Activated CD8-positive, alpha-beta T cell treated with anti-CD3 and anti-CD28 coated beads for 36 hours (primary cell): ENCODE data around the gene GNA12. TPM values are rescaled to one million over a fixed set of nuclear protein-coding genes. Genes with fewer than 3 reads are reported as not detected.

Experiments
- ATAC-seq: fragments of 200-7000 bp; cut with Tn5 transposase; one replicate; pipeline ENCODE4 v1.10.0; 2021; ENCODE audit warnings: mild to moderate bottlenecking, moderate library complexity
- CTCF ChIA-PET: fragments of 350-600 bp; sonication (Branson Sonifier 250); formaldehyde crosslinking; loops from one replicate; lab custom pipeline; 2021; ENCODE audit warnings: antibody characterized with exemption; lab: Charles Lee
- POLR2A ChIA-PET: fragments of 350-600 bp; sonication (Branson Sonifier 250); formaldehyde crosslinking; loops from one replicate; lab custom pipeline; 2021; ENCODE audit warnings: antibody characterized with exemption; lab: Charles Lee
- DNase-seq: peaks from one replicate; pipeline ENCODE4 v3.0.0-alpha.2; 2020
- H3K27ac Mint-ChIP-seq: one replicate; pipeline ENCODE4 v1.8.0; 2021; ENCODE audit warnings: mild to moderate bottlenecking, mixed read lengths
- H3K27me3 Mint-ChIP-seq: one replicate; pipeline ENCODE4 v1.8.0; 2021; ENCODE audit warnings: mixed read lengths
- H3K36me3 Mint-ChIP-seq: one replicate; pipeline ENCODE4 v1.8.0; 2021; ENCODE audit warnings: low read depth, mixed read lengths
- H3K4me1 Mint-ChIP-seq: one replicate; pipeline ENCODE4 v1.8.0; 2021; ENCODE audit warnings: low read depth, mixed read lengths
- H3K4me3 Mint-ChIP-seq: one replicate; pipeline ENCODE4 v1.8.0; 2021; ENCODE audit warnings: mild to moderate bottlenecking, moderate library complexity, mixed read lengths
- H3K9me3 Mint-ChIP-seq: one replicate; pipeline ENCODE4 v1.8.0; 2021; ENCODE audit warnings: mixed read lengths
- CTCF ChIP-seq: fragments of 200-600 bp; IDR thresholded peaks from one replicate; pipeline ENCODE4 v1.8.0; 2022; ENCODE audit warnings: antibody characterized with exemption, mild to moderate bottlenecking
- intact Hi-C: fragments of 100-400 bp; cut with micrococcal nuclease; formaldehyde crosslinking; loops from one replicate; pipeline ENCODE4 v1.10.0; 2022
- total RNA-seq, 2 experiments: library from RNA; stranded (reverse); gene quantifications; one replicate each; pipeline ENCODE4 v1.2.3, GENCODE V29; 2021

Gene GNA12
- total RNA-seq, 2 experiments from 2014 or later = 21.0 to 21.1 TPM

GRCh38 chr7:2807460-2807844, 36.7 kb downstream of the GNA12 start:
- intact Hi-C loops = no loop called here
- no peak overlapping the region for H3K27ac Mint-ChIP-seq
- H3K36me3 Mint-ChIP-seq = no peaks in the 10 kb centered on the region
- H3K9me3 Mint-ChIP-seq = no peaks in the 10 kb centered on the region
- TF ChIP-seq CTCF = no peak
- peaks cover 10% of the 10 kb centered on the region for H3K4me1 Mint-ChIP-seq
- ChIA-PET POLR2A (interaction anchor here (1.3 kb wide), 1 partner anchor 25 kb away, joined by 3 read pairs; no protein-coding TSS in a partner anchor), CTCF (interaction anchor here (1.0 to 1.1 kb wide), 2 partner anchors 47 to 98 kb away, joined by 3 to 4 read pairs; no protein-coding TSS in a partner anchor)
- no peak overlapping the region for H3K4me3 Mint-ChIP-seq
- H3K27me3 Mint-ChIP-seq = no peaks in the 10 kb centered on the region
- DNase-seq (no peak), ATAC-seq (no peak)

- no peaks in the 10 kb centered on the region for H3K9me3 Mint-ChIP-seq
- ATAC-seq (no peak), DNase-seq (no peak)
- H3K27ac Mint-ChIP-seq = no peak overlapping the region
- POLR2A ChIA-PET = interaction anchor here (1.3 kb wide), 1 partner anchor 26 kb away, joined by 3 read pairs; no protein-coding TSS in a partner anchor
- H3K27me3 Mint-ChIP-seq = no peaks in the 10 kb centered on the region
- no peak for TF ChIP-seq CTCF
- H3K4me3 Mint-ChIP-seq = no peak overlapping the region
- H3K36me3 Mint-ChIP-seq = no peaks in the 10 kb centered on the region
- CTCF ChIA-PET = interaction anchor here (1.1 kb wide), 1 partner anchor 46 kb away, joined by 3 read pairs; no protein-coding TSS in a partner anchor
- peaks cover 17% of the 10 kb centered on the region for H3K4me1 Mint-ChIP-seq
- intact Hi-C loops = no loop called here
Measured at GRCh38 chr7:2806571-2806970, 37.5 kb downstream of the GNA12 start.

GRCh38 chr7:2805213-2805944, 38.7 kb downstream of the GNA12 start:
- H3K27me3 Mint-ChIP-seq = no peaks in the 10 kb centered on the region
- peaks cover 29% of the 10 kb centered on the region for H3K4me1 Mint-ChIP-seq
- ATAC-seq (no peak), DNase-seq (no peak)
- no peaks in the 10 kb centered on the region for H3K9me3 Mint-ChIP-seq
- no peak for TF ChIP-seq CTCF
- ChIA-PET CTCF (interaction anchor here (1.1 to 2.2 kb wide), 4 partner anchors 11 to 95 kb away, joined by 3 to 7 read pairs (median 4); no protein-coding TSS in a partner anchor), POLR2A (interaction anchor here (0.8 kb wide), 1 partner anchor 10 kb away, joined by 3 read pairs; no protein-coding TSS in a partner anchor)
- H3K36me3 Mint-ChIP-seq = no peaks in the 10 kb centered on the region
- no peak overlapping the region for H3K27ac Mint-ChIP-seq
- intact Hi-C loops = no loop called here
- no peak overlapping the region for H3K4me3 Mint-ChIP-seq

- intact Hi-C loops = no loop called here
- no peak for DNase-seq
- H3K4me1 Mint-ChIP-seq = peaks cover 38% of the 10 kb centered on the region
- no peaks in the 10 kb centered on the region for H3K27me3 Mint-ChIP-seq
- H3K4me3 Mint-ChIP-seq = no peak overlapping the region
- no peaks in the 10 kb centered on the region for H3K9me3 Mint-ChIP-seq
- no peak for TF ChIP-seq CTCF
- no peak overlapping the region for H3K27ac Mint-ChIP-seq
- ATAC-seq = no peak
- POLR2A ChIA-PET = no interaction called here
- CTCF ChIA-PET = interaction anchor here (0.7 to 2.2 kb wide), 5 partner anchors 10 to 89 kb away, joined by 3 to 7 read pairs (median 3); no protein-coding TSS in a partner anchor
- no peaks in the 10 kb centered on the region for H3K36me3 Mint-ChIP-seq
Measured at GRCh38 chr7:2804227-2804763, 39.8 kb downstream of the GNA12 start.

- ChIA-PET POLR2A (no interaction called here), CTCF (interaction anchor here (0.7 to 2.2 kb wide), 4 partner anchors 9 to 88 kb away, joined by 3 to 7 read pairs (median 3); no protein-coding TSS in a partner anchor)
- ATAC-seq (no peak), DNase-seq (no peak)
- TF ChIP-seq CTCF = no peak
- Mint-ChIP-seq H3K36me3 (no peaks in the 10 kb centered on the region), H3K27ac (no peak overlapping the region), H3K9me3 (no peaks in the 10 kb centered on the region), H3K4me3 (no peak overlapping the region), H3K27me3 (no peaks in the 10 kb centered on the region), H3K4me1 (peaks cover 43% of the 10 kb centered on the region)
- intact Hi-C loops = no loop called here
Measured at GRCh38 chr7:2803755-2804154, 40.4 kb downstream of the GNA12 start.
